ENCODE measurements around the gene CDK15.

- TF ChIP-seq POLR2A (IDR thresholded peaks at IDR 0.05) (no peak), CTCF (IDR thresholded peaks at IDR 0.05) (no peak)
Measured at GRCh38 chr2:201768918-201769317, 37.4 kb upstream of the CDK15 start.

Measured in right lobe of liver (tissue), 4 donors.